Peyer's patch (tissue), 4 donors: ENCODE results near the gene HLA-C.
"Not testable (repeated sequence)": the region's sequence is repeated elsewhere in the genome, so short reads cannot be mapped to it uniquely, and the experiment has no call there.

Experiments used
- CTCF ChIP-seq, 6 experiments: fragments of 450-650 bp in 4 of 6; fragments of 200-600 bp in 2 of 6; sonication (generic) in 1 of 6; IDR thresholded peaks; one replicate each; pipeline ENCODE4 v1.5.1; 2017 to 2019; ENCODE audit warnings: antibody characterized with exemption in 6 of 6, mild to moderate bottlenecking in 3 of 6, moderate library complexity in 1 of 6
- POLR2A ChIP-seq, 2 donors: fragments of 450-650 bp; IDR thresholded peaks; one replicate each; pipeline ENCODE4 v1.5.1; 2017; ENCODE audit warnings: antibody characterized with exemption in 2 of 2, mild to moderate bottlenecking in 2 of 2, moderate library complexity in 2 of 2

DNA sequence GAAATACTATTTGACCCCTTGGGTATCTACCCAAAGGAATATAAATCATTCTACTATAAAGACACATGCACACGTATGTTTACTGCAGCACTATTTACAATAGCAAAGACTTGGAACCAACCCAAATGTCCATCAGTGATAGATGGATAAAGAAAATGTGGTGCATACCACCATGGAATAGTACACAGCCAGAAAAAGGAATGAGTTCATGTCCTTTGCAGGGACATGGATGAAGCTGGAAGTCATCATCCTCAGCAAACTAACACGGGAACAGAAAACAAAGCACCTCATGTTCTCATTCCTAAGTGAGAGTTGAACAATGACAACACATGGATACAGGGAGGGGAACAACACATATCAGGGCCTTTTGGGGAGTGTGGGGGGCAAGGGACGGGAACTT lies 7.8 kb upstream of the HLA-C start:
- not testable (repeated sequence) for TF ChIP-seq CTCF, POLR2A (IDR thresholded peaks at IDR 0.05)
